HG03575 (cell line): ENCODE results near the gene FOXD2.

Source experiments
- ATAC-seq: cut with Tn5 transposase; IDR thresholded peaks from one replicate; pipeline ENCODE4 v1.9.1; 2021; ENCODE audit not compliant: unreplicated experiment, insufficient number of reproducible peaks, low FRiP score; ENCODE audit errors: extremely low read depth

FOXD2 gene

DNA sequence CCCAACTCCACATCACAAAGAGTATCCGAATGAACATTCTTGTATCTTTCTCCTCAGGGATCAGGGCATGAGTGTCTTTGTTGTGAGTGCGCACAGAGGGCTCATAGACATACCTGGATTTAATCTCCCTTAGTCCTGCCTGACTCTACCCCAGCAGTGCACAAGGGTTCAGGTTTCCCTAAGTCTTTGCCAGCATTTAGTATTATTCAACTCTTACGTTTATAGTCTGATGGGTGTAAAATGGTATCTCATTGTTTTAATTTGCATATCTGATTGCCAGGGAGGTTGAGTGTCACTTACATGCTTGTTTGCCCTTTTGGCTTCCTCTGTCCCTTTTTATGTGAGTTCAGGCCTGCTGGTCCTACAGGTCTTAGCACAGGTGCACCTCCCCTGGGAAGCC, 49.5 kb downstream of the FOXD2 start:
- ATAC-seq, result no peak

- no peak for ATAC-seq
Measured at GRCh38 chr1:47487850-47488450, 50.1 kb downstream of the FOXD2 start.
